ENCODE results near the gene LPP.

- TF ChIP-seq CTCF (IDR thresholded peaks at IDR 0.05; ENCODE audit: borderline replicate concordance, extremely low read depth, low read length, poor library complexity, severe bottlenecking), result no peak
- no peak for TF ChIP-seq EZH2 (IDR thresholded peaks at IDR 0.05; ENCODE audit: borderline replicate concordance, low read depth, low read length, severe bottlenecking)
Observed at GRCh38 chr3:188471723-188472122, 317.8 kb downstream of the LPP start.

Data from DND-41 (cell line).